Activated CD8-positive, alpha-beta memory T cell treated with anti-CD3 and anti-CD28 coated beads, Interleukin-2, amount 50 U/mL, for 24 hours (primary cell): Measurements from ENCODE around the gene DNAH2.

ENCODE experiments used
- DNase-seq: peaks from one replicate; pipeline ENCODE4 v3.0.0-alpha.2; 2020; ENCODE audit errors: extremely low read depth

The DNAH2 gene

DNA sequence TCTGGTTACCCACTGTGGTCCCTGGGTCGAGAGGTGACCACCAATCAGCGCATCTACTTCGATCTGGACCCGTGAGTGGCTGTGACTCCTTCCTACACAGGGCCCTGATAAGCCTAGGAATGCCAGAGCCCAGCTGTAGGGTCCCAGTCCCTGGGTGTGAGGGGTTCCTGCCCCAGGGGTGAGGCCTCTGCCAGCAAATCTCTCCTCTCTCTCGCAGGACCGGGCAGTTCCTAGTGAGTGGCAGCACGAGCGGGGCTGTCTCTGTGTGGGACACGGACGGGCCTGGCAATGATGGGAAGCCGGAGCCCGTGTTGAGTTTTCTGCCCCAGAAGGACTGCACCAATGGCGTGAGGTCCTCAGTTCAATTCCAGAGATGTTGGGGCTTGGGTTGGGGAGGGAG is 14.8 kb upstream of the DNAH2 start:
- no peak for DNase-seq

DNA sequence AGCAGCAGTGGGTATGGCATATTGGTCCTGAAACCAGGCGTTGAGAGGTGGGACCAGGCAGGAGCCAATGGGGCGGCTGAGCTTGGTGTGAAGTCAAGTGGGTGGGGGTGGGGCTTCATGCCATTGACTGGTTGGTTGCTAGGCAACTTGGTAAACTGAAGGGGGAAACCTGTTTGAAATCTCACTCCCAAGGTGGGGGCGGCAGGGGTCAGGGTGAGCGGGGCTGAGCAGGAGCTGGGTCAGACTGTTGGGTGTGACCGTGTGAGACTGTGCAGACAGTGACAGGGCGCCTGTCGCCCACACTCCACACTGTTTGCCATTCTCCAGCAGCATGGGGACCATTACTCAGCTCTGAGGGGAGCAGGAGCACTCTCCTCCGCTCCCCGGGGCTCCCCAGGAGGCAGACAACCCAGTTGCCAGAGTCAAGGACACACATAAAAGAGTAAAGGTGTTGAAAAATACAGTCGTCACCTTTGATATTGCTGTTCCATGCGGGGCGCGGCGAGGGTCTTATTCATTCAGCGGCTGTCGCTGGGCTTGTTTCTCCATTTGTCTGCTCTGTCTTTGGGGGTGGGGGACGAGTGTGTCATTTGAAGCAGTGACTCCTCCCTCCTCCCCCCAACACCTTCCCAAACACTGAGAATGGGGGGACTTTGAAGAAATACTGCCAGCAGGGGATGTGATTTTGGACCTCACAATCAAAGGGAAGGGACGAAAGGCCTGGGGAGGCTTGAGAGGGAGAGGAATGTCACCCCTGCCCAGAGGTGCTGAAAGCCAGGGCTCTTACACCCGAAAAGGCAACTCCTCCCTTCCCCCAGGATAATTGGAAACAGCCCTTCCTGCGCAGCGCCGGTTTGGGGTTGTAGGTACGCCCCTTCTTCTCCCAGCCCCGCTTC is 13.7 kb upstream of the DNAH2 start:
- no peak for DNase-seq

DNA sequence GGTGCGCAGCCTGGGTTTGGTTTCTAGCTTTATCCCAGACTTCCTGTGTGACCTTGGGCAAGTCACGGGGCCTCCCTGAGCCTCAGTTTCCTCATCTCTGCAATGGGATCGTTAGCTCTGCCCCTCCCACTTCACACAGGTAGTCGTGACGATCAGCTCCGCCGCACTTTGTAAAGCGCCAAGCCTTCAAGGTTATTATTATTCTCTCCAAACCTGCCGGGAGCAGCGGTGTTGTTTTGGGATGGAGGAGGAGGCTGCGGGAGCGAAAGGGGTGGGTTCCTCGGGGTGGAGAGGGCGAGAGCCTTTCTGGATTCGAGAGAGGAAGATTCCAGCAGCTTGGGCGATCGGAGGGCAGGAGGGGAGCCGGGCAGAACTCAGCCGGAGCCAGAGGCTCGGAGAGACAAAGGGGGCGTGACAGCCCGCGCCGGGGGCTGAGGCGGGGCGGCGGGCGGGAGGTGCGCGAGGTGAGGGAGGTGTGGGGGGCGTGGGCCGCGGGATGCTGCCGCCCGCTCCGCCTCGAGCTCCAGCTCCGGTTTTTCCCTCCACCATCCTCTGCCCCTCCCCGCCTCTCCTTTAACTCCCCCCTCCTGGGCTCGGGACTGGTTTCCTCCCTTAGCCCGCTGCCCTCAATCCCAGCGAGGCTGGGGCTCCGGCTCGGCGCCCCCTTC is 12.8 kb upstream of the DNAH2 start, which contains the start of gene EFNB3:
EFNB3 (plus strand) TSS at position 602 of the 668 bp plus-strand sequence. CDS start 397 bp downstream, outside the sequence.
- DNase-seq: no peak

DNA sequence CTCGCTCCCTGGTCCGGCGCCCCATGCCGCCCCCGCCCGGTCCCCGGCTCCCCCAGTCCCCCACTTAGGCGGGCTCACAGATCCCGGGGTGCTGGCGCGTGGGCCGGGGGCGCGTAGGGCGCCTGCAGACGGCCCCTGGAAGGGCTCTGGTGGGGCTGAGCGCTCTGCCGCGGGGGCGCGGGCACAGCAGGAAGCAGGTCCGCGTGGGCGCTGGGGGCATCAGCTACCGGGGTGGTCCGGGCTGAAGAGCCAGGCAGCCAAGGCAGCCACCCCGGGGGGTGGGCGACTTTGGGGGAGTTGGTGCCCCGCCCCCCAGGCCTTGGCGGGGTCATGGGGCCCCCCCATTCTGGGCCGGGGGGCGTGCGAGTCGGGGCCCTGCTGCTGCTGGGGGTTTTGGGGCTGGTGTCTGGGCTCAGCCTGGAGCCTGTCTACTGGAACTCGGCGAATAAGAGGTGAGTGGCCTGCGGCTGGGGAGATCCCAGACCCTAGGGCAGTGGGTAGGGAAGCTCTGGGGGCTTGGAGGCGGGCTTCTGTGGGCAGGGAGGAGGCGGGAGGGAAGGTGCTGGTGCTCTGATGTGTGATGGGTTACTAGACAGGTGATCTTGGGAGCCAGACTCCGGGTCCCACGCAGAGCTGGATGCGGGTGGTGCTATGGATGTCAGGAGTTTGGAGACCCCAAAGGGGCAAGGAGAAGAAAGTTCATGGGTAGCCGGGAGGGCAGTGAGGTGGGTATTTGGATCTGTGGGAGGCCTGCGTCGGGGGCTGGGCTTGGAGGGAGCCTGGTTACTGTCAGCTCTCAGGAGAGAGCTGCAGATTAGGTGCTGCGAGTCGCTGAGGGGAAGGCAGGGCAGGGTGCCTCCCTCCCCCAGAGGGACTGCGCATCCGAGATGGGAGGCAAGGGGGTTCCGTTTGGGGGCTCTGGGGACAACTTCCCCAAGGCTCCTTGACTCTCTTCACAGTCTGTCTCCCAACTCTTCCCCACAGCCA is 12.0 kb upstream of the DNAH2 start:
- DNase-seq: no peak

DNA sequence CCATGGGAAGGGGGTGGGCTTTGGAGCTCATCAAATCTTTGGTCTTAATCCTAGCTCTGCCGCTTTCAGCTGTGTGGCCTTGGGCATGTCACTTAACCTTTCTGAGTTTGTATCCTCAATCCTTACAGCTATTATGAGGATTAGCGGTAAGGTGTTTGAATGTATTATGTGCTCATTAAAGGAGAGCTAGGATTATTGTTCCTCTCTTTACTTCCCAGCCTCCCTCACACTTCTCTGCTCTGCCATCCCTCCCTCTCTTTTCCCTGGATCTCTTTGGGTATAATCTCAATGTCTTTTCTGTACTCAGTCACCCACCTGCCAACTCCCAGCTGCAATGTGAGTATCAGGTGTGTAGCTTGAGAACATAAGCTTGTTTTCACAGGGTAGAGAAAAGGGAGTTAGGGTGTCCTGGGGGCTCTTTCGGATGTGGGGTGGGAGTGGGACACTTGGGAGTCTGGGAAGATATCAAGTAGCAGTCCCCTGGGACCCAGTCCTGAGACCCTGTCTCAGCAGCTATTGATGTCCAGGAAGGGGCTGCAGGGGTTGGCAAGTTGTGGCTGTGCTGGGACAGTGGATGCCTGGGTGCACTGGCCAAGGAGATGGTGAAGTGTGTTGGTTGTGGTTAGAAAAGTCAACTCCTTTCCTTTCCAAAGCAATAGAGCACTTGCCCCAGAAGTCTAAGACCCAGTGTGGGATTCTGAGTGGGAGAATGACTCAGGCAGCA is 10.8 kb upstream of the DNAH2 start:
- no peak for DNase-seq

DNA sequence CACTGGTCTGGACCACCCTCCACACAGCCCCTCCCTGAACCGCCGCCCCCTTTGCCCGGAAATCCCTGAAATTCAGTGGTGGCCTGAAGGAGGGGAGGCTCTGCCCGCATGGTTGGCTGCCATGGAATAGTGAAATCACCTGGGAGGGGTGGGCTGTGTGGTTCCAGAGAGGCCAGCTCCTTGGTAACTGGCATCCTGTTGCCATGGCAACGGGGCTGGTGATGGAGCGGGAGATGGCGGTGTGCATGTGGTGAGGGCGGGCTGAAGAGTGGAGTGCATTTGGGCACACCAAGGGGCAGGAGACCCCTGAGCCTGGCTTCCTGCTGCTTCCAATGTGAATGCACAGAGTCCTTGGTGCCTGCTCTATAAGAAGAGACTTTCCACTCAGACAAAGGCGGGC is 10.1 kb upstream of the DNAH2 start:
- DNase-seq: no peak

DNA sequence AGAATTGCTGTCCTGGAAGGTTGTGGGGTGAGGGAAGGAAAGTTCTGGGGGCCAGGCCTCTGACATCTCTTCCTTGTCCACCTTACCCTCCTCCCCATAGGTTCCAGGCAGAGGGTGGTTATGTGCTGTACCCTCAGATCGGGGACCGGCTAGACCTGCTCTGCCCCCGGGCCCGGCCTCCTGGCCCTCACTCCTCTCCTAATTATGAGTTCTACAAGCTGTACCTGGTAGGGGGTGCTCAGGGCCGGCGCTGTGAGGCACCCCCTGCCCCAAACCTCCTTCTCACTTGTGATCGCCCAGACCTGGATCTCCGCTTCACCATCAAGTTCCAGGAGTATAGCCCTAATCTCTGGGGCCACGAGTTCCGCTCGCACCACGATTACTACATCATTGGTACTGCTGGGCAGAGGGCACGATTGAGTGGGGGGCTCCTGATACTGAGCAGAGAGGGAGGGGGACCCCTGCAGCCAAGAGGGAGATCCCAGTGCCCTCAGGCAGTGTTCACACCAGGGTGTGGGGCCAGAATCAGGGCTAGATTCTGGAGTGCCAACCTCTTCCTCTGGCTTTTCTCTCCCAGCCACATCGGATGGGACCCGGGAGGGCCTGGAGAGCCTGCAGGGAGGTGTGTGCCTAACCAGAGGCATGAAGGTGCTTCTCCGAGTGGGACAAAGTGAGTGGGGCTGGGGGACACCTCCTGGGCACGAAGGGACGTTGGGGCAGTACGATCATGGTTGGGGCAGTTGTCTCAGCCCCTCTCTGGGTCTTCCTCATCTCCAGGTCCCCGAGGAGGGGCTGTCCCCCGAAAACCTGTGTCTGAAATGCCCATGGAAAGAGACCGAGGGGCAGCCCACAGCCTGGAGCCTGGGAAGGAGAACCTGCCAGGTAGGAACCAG is 9.4 kb upstream of the DNAH2 start:
- no peak for DNase-seq

DNA sequence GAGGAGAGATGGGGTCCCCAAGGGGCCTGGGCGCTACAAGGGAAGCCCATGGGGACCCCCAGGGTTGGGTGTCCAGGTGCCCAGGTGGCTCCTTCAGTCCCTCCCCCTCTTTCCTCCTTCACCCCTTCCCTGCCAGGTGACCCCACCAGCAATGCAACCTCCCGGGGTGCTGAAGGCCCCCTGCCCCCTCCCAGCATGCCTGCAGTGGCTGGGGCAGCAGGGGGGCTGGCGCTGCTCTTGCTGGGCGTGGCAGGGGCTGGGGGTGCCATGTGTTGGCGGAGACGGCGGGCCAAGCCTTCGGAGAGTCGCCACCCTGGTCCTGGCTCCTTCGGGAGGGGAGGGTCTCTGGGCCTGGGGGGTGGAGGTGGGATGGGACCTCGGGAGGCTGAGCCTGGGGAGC is 8.5 kb upstream of the DNAH2 start:
- no peak for DNase-seq

DNA sequence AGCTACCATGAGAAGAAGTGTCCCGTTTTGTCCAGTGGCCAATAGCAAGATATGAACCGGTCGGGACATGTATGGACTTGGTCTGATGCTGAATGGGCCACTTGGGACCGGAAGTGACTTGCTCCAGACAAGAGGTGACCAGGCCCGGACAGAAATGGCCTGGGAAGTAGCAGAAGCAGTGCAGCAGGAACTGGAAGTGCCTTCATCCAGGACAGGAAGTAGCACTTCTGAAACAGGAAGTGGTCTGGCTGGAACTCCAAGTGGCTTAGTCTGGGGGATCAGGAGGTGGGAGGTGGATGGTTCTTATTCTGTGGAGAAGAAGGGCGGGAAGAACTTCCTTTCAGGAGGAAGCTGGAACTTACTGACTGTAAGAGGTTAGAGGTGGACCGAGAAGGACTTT is 7.2 kb upstream of the DNAH2 start:
- no peak for DNase-seq

DNA sequence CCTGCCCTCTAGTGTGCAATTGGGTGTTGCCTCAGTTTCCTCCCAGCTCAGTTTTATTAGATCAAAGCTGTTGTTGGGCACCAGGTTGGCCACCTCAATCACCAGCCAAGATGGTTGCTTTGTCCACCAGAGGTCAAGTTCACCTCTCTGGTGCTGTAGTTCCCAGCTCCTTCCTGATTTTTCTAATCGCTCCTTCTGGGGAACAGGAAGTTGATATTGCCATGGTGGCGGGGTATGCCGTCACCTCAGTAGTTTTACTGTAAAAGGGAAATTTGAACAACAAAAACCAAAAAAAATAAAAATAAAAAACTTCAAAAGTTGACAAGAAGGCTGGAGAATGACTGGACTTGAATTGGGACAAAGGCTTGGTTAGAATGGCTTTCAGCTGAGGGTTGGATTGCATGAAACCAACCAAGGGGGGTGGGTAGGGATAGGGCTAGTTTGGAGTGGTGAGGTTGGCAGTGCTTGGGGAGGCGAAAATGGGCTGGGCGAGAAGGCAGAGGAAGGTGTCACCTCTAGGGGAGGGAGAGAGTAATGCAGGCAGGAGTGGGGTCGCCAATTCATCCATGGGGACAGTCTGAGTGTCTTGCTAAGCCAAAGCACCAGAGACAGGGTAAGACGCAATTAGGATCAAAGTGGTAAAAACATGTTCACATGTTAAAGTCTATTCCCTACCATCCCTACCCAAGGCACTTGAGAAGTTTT is 6.3 kb upstream of the DNAH2 start:
- no peak for DNase-seq

DNA sequence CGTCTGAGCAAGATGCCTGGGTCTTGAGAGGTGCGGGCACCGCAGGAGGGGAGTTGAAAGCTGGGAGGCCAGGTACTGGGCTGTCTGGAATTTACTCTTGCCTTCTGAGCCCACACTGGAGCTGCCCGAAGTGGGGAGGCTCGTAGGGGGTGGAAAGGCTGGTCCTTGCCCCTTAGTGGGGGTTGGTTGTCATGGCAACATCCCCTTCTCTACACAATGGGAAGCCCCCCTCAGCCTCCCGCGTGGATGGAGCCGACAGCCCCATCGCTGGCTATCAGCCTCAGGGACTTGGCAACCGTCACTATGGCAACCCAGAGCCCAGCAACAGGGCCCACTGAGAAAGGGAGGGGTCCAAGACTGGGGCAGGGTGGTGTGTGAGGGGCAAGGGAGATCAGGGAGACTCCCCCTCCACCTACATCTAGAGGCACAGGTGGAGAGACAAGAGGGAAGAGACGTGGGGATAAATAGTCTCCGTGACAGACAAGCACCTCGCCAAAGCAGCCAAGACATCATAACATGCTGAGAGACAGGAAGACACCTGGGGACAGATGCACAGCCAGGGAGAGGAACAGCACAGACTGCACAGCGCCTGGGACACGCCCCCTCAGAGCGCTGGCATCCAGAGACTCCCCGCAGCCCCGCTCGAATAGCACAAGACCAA is 5.3 kb upstream of the DNAH2 start:
- DNase-seq: no peak

DNA sequence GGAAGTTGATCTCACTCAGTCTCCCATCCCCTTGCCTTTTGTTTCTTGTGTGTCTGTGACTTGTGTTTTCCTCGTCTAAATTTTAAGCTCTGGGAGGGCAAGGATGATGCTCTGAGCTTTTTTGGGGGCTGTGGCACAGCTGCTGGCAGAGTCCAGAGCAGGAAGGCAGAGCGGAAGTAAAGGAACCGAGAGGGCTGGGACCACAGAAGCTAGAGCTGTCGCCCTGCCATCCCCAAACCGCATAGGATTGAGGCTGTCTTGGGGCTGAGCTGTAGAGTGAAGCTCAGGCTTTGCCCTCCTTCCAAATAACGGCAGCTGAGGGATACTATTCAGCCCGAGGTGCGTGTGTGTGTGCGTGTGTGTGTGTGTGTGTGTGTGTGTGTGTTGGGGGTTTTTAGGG is 3.8 kb upstream of the DNAH2 start:
- no peak for DNase-seq

DNA sequence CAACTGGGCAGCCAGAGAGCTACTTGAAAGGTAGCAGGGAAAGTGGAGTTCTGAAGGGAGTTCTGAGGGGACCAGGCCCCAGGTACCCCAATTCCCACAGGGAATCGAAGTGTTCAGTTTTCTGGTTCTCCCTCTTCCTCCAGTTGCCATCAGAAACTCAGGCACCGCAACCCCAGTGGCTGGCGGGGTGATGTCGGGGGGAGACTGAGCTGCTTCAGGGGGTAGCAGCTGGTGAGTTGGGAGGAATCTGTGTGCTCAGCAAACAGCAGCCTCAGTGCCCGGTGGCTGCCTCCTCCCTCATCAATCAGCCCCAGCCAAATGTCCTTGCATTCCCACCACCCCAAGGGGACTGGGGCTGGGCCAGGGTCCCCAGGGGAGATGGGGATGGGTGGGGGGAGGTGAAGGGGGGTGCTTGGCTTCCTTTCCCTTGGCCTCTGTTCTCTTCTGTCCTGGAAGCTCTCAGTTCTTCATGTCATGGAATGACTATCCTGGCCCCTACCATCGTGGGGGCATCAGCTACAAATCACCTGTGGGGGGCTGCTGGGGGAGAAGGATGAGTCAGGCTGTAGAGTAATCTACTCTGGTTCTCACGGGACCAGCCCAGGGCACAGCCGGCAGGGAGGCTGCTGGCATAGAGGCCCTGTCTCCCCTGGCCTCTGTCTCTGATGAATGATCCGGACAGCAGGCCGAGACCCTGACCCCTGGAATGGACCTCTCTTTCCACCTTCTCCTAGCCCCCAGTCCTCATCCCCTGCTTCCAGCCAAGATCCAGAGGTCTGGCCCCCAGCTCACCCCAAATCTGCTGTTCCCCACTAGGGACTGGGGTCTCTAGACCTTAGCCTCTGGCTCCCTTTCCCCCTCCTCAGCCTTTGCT is 2.6 kb upstream of the DNAH2 start:
- DNase-seq: no peak

DNA sequence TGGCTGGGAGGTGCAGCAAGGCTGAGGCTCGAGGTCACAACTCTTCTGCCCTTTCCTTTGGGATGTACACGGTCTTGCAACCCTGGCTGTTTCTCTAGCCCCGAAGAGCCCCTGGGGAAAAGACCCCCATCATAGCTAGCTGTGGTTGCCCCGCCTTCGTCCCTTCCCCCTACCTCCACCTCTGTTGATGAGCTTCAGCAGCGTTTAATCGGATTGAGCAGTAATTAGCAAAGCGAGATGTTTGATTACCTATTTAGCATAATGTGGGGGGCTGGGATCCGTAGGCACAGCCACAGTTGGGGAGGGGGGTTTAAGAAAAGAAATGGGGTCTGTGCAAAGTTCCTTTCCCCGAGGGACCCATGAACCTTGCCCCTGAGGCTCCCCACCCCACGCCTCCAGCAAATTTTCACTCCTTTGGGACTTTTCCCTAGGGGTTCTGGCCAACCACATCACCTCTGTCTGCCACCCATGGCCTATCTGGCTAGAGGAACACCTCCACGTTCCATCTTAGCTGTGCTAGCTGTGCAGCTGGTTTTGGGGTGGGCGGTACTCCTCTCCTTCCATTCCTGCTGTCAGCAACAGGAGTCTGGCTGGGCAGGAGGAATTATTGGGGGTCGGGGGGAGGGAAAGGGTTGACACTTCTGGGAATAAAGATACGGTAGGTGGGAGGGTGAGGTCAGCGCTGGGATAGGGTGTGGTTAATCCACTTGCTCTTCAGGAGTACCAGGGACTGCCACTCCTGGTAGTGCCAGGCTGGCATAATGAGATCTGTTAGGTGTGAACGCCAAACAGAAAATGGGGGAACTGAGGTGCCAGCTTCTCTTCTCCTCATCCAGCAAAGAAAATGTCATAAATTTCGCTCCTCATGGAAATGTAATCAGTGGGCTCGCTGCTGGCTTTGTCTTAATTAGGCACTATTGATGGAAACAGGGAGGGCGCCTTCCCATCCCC is 1.3 kb upstream of the DNAH2 start:
- DNase-seq: no peak

DNA sequence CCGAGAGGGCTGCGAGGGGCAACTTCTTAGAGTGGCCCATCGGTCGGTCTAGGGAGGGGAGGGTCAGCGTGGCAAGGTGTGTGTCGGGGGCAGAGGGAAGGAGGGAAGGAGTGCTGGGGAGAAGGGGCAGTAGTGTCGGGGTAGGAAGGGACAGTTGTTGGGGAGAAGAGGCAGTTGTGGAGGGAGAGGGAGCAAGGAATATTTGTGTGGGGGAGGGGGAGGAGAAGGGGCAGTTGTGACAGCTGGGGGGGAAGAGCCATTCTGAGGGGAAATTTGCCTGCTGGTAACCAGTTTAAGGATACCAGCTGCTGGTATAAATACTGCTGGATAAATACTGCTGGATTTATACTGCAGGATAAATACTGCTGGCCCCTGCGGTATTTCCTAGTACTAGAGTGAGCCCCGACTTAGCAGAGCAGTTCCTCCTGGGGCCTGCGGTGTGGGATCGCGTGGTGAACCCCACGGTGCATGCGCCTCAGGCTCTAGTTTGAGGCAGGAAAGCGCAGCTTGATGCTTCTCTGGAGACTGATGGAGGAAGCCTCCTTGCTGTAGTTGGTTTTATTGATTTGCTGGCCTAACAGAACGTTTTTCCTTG is 309 bp downstream of the DNAH2 start:
- no peak for DNase-seq

DNA sequence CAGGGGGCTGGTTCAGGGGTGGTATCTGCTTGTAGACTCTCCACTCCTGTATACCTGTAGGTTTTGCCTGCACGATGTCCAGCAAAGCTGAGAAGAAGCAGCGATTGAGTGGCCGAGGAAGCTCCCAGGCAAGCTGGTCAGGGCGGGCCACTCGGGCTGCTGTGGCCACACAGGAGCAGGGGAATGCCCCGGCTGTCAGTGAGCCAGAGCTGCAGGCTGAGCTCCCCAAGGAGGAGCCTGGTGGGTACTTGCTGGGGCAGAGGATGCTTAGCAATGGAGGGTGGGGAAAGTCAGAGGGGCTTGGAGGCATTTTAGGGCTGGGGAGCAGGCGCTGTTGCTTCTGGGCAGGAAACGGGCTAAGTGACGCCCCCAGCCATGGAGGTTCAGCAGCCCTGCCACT is 2.1 kb downstream of the DNAH2 start:
- no peak for DNase-seq

DNA sequence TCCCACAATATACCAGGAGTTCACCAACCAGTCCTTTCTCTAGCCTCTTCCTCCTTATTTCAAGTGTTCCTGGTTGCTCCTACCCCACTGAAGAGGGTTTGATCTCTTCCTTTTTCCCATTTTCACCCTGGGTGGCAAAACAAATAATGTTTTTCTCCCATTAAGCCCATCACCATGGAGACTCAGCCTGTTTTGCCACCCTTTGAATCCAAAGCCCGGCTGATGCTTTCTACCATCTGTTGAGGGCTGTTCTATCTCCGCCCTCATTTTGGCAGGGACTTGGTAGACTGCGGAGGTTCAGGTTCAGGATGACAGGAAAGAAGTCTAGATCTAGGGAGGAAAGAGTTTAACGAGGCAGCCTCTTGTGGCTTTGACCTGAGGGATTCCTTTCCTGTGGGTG is 2.6 kb downstream of the DNAH2 start:
- no peak for DNase-seq
